ENCODE data around the gene HCN3. TPM values are rescaled to one million over a fixed set of nuclear protein-coding genes. Genes with fewer than 3 reads are reported as not detected.
"Not testable (repeated sequence)": the region's sequence is repeated elsewhere in the genome, so short reads cannot be mapped to it uniquely, and the experiment has no call there.

Gene HCN3
- polyA plus RNA-seq (2013): 3.6 TPM

- 1% methylated on average over 42 of the region's 68 CpGs for WGBS (ENCODE audit: insufficient coverage)
- peaks cover 11 to 32% (median 28%) of the 10 kb centered on the region in 4 experiments for H3K4me1 ChIP-seq (ENCODE audit: control extremely low read depth in 1 of 4, control insufficient read depth in 4 of 4, insufficient read depth in 4 of 4, low read length in 3 of 4)
- ChIA-PET POLR2A (interaction anchor here (1.4 kb wide), 1 partner anchor 28 kb away, joined by 5 read pairs; no protein-coding TSS in a partner anchor), CTCF (interaction anchor here (0.6 to 4.2 kb wide), 11 partner anchors 8 to 103 kb away, joined by 3 to 21 read pairs (median 8); partner anchors contain the start of genes FDPS and RUSC1)
- no peak within 1 kb of the TSS for H3K27ac ChIP-seq (ENCODE audit: insufficient read depth in 1 of 2, low read depth in 1 of 2, low read length in 2 of 2, poor library complexity in 1 of 2, severe bottlenecking in 2 of 2)
- H3K36me3 ChIP-seq (ENCODE audit: control insufficient read depth in 4 of 4, insufficient read depth in 4 of 4, low read length in 3 of 4): no peaks in the 10 kb centered on the region
- DNase-seq: peak; percentile 93 to 95 (median 93)
- peak within 1 kb of the TSS; percentile 34 to 85 (median 78) for H3K4me3 ChIP-seq (ENCODE audit: control insufficient read depth in 1 of 7, extremely low read depth in 1 of 7, insufficient read depth in 4 of 7, low read depth in 2 of 7, low read length in 6 of 7)
- no peaks in the 10 kb centered on the region for H3K27me3 ChIP-seq (replicated peaks in 2 of 5; ENCODE audit: control insufficient read depth in 4 of 5, insufficient read depth in 5 of 5, low read length in 4 of 5)
- no peaks in the 10 kb centered on the region for H3K9me3 ChIP-seq (ENCODE audit: control extremely low read depth in 1 of 5, control insufficient read depth in 4 of 5, insufficient read depth in 2 of 5, low read depth in 1 of 5, low read length in 4 of 5)
Measured at GRCh38 chr1:155277070-155277901, at the start of gene HCN3. HCN3 (plus strand) TSS chr1:155277463; CDS start chr1:155277591, 128 bp downstream.

GRCh38 chr1:155228096-155228427, 49.2 kb upstream of the HCN3 start:
- no peaks in the 10 kb centered on the region for H3K27me3 ChIP-seq (replicated peaks in 2 of 5; ENCODE audit: control insufficient read depth in 4 of 5, insufficient read depth in 5 of 5, low read length in 4 of 5)
- DNase-seq: no peak
- peak overlapping the region in 1 of 2 experiments; percentile 80 for H3K27ac ChIP-seq (ENCODE audit: insufficient read depth in 1 of 2, low read depth in 1 of 2, low read length in 2 of 2, poor library complexity in 1 of 2, severe bottlenecking in 2 of 2)
- CTCF ChIA-PET: interaction anchor here (0.6 to 6.9 kb wide), 9 partner anchors 16 to 104 kb away, joined by 3 to 68 read pairs (median 6); partner anchors contain the start of genes KRTCAP2, MTX1, THBS3 and TRIM46
- no peaks in the 10 kb centered on the region for H3K9me3 ChIP-seq (ENCODE audit: control extremely low read depth in 1 of 5, control insufficient read depth in 4 of 5, insufficient read depth in 2 of 5, low read depth in 1 of 5, low read length in 4 of 5)
- 69% methylated on average over 7 of the region's 9 CpGs for WGBS (ENCODE audit: insufficient coverage)
- peaks cover 8 to 40% (median 33%) of the 10 kb centered on the region in 4 experiments for H3K4me1 ChIP-seq (ENCODE audit: control extremely low read depth in 1 of 4, control insufficient read depth in 4 of 4, insufficient read depth in 4 of 4, low read length in 3 of 4)
- peak overlapping the region in 5 of 7 experiments; percentile 68 to 85 (median 76) for H3K4me3 ChIP-seq (ENCODE audit: control insufficient read depth in 1 of 7, extremely low read depth in 1 of 7, insufficient read depth in 4 of 7, low read depth in 2 of 7, low read length in 6 of 7)
- POLR2A ChIA-PET: interaction anchor here (1.9 to 2.2 kb wide), 2 partner anchors 16 to 19 kb away, joined by 8 to 9 read pairs; partner anchors contain the start of gene MTX1
- H3K36me3 ChIP-seq (ENCODE audit: control insufficient read depth in 4 of 4, insufficient read depth in 4 of 4, low read length in 3 of 4): peaks cover 0 to 4% (median 0%) of the 10 kb centered on the region in 4 experiments

GRCh38 chr1:155231302-155231701, 46.0 kb upstream of the HCN3 start:
- peaks cover under 1 to 14% (median 13%) of the 10 kb centered on the region in 4 experiments for H3K4me1 ChIP-seq (ENCODE audit: control extremely low read depth in 1 of 4, control insufficient read depth in 4 of 4, insufficient read depth in 4 of 4, low read length in 3 of 4)
- H3K4me3 ChIP-seq (ENCODE audit: control insufficient read depth in 1 of 7, extremely low read depth in 1 of 7, insufficient read depth in 4 of 7, low read depth in 2 of 7, low read length in 6 of 7); DNase-seq; POLR2A ChIA-PET; H3K36me3 ChIP-seq (ENCODE audit: control insufficient read depth in 4 of 4, insufficient read depth in 4 of 4, low read length in 3 of 4); H3K9me3 ChIP-seq (ENCODE audit: control extremely low read depth in 1 of 5, control insufficient read depth in 4 of 5, insufficient read depth in 2 of 5, low read depth in 1 of 5, low read length in 4 of 5); H3K27me3 ChIP-seq (replicated peaks in 2 of 5; ENCODE audit: control insufficient read depth in 4 of 5, insufficient read depth in 5 of 5, low read length in 4 of 5); H3K27ac ChIP-seq (ENCODE audit: insufficient read depth in 1 of 2, low read depth in 1 of 2, low read length in 2 of 2, poor library complexity in 1 of 2, severe bottlenecking in 2 of 2): not testable (repeated sequence)
- CTCF ChIA-PET: interaction anchor here (1.2 kb wide), 1 partner anchor 12 kb away, joined by 3 read pairs; no protein-coding TSS in a partner anchor
- 89% methylated on average over 3 of the region's 3 CpGs for WGBS (ENCODE audit: insufficient coverage)

- DNase-seq; POLR2A ChIA-PET; H3K9me3 ChIP-seq (ENCODE audit: control extremely low read depth in 1 of 5, control insufficient read depth in 4 of 5, insufficient read depth in 2 of 5, low read depth in 1 of 5, low read length in 4 of 5); H3K27ac ChIP-seq (ENCODE audit: insufficient read depth in 1 of 2, low read depth in 1 of 2, low read length in 2 of 2, poor library complexity in 1 of 2, severe bottlenecking in 2 of 2); H3K4me3 ChIP-seq (ENCODE audit: control insufficient read depth in 1 of 7, extremely low read depth in 1 of 7, insufficient read depth in 4 of 7, low read depth in 2 of 7, low read length in 6 of 7); H3K27me3 ChIP-seq (replicated peaks in 2 of 5; ENCODE audit: control insufficient read depth in 4 of 5, insufficient read depth in 5 of 5, low read length in 4 of 5); H3K4me1 ChIP-seq (ENCODE audit: control extremely low read depth in 1 of 4, control insufficient read depth in 4 of 4, insufficient read depth in 4 of 4, low read length in 3 of 4): not testable (repeated sequence)
- H3K36me3 ChIP-seq (ENCODE audit: control insufficient read depth in 4 of 4, insufficient read depth in 4 of 4, low read length in 3 of 4): peaks cover 5 to 19% (median 8%) of the 10 kb centered on the region in 4 experiments
- CTCF ChIA-PET: interaction anchor here (1.1 kb wide), 1 partner anchor 25 kb away, joined by 5 read pairs; no protein-coding TSS in a partner anchor
- WGBS (ENCODE audit: insufficient coverage): 87% methylated on average over 6 of the region's 13 CpGs
Measured at GRCh38 chr1:155232001-155232978, 45.0 kb upstream of the HCN3 start.

GRCh38 chr1:155233502-155233901, 43.8 kb upstream of the HCN3 start:
- H3K27ac ChIP-seq (ENCODE audit: insufficient read depth in 1 of 2, low read depth in 1 of 2, low read length in 2 of 2, poor library complexity in 1 of 2, severe bottlenecking in 2 of 2); CTCF ChIA-PET; POLR2A ChIA-PET; DNase-seq; H3K4me1 ChIP-seq (ENCODE audit: control extremely low read depth in 1 of 4, control insufficient read depth in 4 of 4, insufficient read depth in 4 of 4, low read length in 3 of 4); H3K4me3 ChIP-seq (ENCODE audit: control insufficient read depth in 1 of 7, extremely low read depth in 1 of 7, insufficient read depth in 4 of 7, low read depth in 2 of 7, low read length in 6 of 7); H3K9me3 ChIP-seq (ENCODE audit: control extremely low read depth in 1 of 5, control insufficient read depth in 4 of 5, insufficient read depth in 2 of 5, low read depth in 1 of 5, low read length in 4 of 5); H3K27me3 ChIP-seq (replicated peaks in 2 of 5; ENCODE audit: control insufficient read depth in 4 of 5, insufficient read depth in 5 of 5, low read length in 4 of 5): not testable (repeated sequence)
- H3K36me3 ChIP-seq (ENCODE audit: control insufficient read depth in 4 of 4, insufficient read depth in 4 of 4, low read length in 3 of 4): peaks cover 6 to 27% (median 12%) of the 10 kb centered on the region in 4 experiments
- 78% methylated on average over 1 of the region's 5 CpGs for WGBS (ENCODE audit: insufficient coverage)

GRCh38 chr1:155235375-155235774, 41.9 kb upstream of the HCN3 start:
- H3K27me3 ChIP-seq (replicated peaks in 2 of 5; ENCODE audit: control insufficient read depth in 4 of 5, insufficient read depth in 5 of 5, low read length in 4 of 5); DNase-seq; H3K4me1 ChIP-seq (ENCODE audit: control extremely low read depth in 1 of 4, control insufficient read depth in 4 of 4, insufficient read depth in 4 of 4, low read length in 3 of 4); H3K27ac ChIP-seq (ENCODE audit: insufficient read depth in 1 of 2, low read depth in 1 of 2, low read length in 2 of 2, poor library complexity in 1 of 2, severe bottlenecking in 2 of 2); H3K9me3 ChIP-seq (ENCODE audit: control extremely low read depth in 1 of 5, control insufficient read depth in 4 of 5, insufficient read depth in 2 of 5, low read depth in 1 of 5, low read length in 4 of 5); POLR2A ChIA-PET; H3K4me3 ChIP-seq (ENCODE audit: control insufficient read depth in 1 of 7, extremely low read depth in 1 of 7, insufficient read depth in 4 of 7, low read depth in 2 of 7, low read length in 6 of 7): not testable (repeated sequence)
- WGBS (ENCODE audit: insufficient coverage): 94% methylated on average over 3 of the region's 9 CpGs
- peaks cover 6 to 32% (median 16%) of the 10 kb centered on the region in 4 experiments for H3K36me3 ChIP-seq (ENCODE audit: control insufficient read depth in 4 of 4, insufficient read depth in 4 of 4, low read length in 3 of 4)
- CTCF ChIA-PET: interaction anchor here (0.7 kb wide), 1 partner anchor 15 kb away, joined by 3 read pairs; no protein-coding TSS in a partner anchor
